MM.1S (cell line): ENCODE measurements around the gene ALDH9A1.

Experiments
- EZH2 ChIP-seq: fragments of 300-600 bp; sonication (generic); optimal IDR thresholded peaks from 2 replicates; pipeline ENCODE3; 2017; ENCODE audit warnings: low read depth, mild to moderate bottlenecking, antibody characterized with exemption, low read length, mixed read lengths
- EZH2phosphoT487 ChIP-seq: fragments of 300-600 bp; sonication (generic); IDR thresholded peaks from 2 replicates; pipeline ENCODE4 v1.6.1; 2018; ENCODE audit warnings: antibody characterized with exemption, low read length
- TF ChIP-seq, protein P1 (sequence below): fragments of 300-600 bp; sonication (generic); IDR thresholded peaks from 2 replicates; pipeline ENCODE4 v1.5.1; 2016; ENCODE audit warnings: antibody characterized with exemption, low read length, mixed read lengths

DNA sequence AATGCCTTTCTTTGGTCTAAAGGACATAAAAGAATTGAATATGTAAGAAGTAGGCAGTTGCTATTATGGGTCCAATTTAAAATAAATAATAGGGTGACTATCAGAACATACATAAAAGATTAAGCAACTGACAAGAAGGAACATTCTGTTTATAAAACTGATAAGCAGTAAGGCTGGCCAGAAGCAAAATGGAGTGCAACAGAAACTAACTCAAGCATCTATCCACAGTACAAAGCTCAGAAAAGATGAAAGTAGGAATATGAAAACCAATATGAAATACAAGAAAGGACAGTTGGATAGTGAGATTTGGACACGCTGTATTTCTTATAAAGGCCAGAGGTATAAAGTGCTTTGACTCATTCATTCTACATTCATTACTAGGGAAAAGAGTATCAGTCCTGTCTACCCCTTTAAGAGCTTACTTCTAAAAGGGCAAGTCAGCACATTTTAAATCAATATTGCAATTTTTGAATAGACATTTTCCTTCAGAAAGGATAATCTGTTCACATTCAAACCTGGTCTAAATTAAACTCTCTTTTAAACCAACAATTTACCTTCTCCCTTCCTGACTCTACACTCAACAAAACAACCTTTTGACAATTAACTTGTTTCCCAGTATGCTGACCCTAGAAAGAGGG lies 14.4 kb downstream of the ALDH9A1 start:
- TF ChIP-seq, protein P1, sequence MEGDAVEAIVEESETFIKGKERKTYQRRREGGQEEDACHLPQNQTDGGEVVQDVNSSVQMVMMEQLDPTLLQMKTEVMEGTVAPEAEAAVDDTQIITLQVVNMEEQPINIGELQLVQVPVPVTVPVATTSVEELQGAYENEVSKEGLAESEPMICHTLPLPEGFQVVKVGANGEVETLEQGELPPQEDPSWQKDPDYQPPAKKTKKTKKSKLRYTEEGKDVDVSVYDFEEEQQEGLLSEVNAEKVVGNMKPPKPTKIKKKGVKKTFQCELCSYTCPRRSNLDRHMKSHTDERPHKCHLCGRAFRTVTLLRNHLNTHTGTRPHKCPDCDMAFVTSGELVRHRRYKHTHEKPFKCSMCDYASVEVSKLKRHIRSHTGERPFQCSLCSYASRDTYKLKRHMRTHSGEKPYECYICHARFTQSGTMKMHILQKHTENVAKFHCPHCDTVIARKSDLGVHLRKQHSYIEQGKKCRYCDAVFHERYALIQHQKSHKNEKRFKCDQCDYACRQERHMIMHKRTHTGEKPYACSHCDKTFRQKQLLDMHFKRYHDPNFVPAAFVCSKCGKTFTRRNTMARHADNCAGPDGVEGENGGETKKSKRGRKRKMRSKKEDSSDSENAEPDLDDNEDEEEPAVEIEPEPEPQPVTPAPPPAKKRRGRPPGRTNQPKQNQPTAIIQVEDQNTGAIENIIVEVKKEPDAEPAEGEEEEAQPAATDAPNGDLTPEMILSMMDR: no peak
- TF ChIP-seq EZH2: no peak
- TF ChIP-seq EZH2phosphoT487: no peak
